Glutamatergic neuron (in vitro differentiated cells): ENCODE data around the gene PHYHD1. TPM values are rescaled to one million over a fixed set of nuclear protein-coding genes. Genes with fewer than 3 reads are reported as not detected.

ENCODE experiments used
- DNase-seq: peaks from one replicate; pipeline ENCODE4 v3.0.0; 2022
- H3K27ac Mint-ChIP-seq: one replicate; pipeline ENCODE4 v1.8.0; 2020; ENCODE audit warnings: mild to moderate bottlenecking, mixed read lengths, inconsistent platforms; ENCODE audit not compliant: unreplicated experiment
- H3K27me3 Mint-ChIP-seq: one replicate; pipeline ENCODE4 v1.8.0; 2020; ENCODE audit warnings: mild to moderate bottlenecking, moderate library complexity, mixed read lengths, inconsistent platforms; ENCODE audit not compliant: unreplicated experiment
- H3K36me3 Mint-ChIP-seq: one replicate; pipeline ENCODE4 v1.8.0; 2020; ENCODE audit warnings: mild to moderate bottlenecking, mixed read lengths, inconsistent platforms; ENCODE audit not compliant: unreplicated experiment
- H3K4me1 Mint-ChIP-seq: one replicate; pipeline ENCODE4 v1.8.0; 2020; ENCODE audit warnings: mild to moderate bottlenecking, low read depth, mixed read lengths, inconsistent platforms; ENCODE audit not compliant: unreplicated experiment
- H3K4me3 Mint-ChIP-seq: one replicate; pipeline ENCODE4 v1.8.0; 2020; ENCODE audit warnings: mild to moderate bottlenecking, mixed read lengths, inconsistent platforms; ENCODE audit not compliant: unreplicated experiment
- H3K9me3 Mint-ChIP-seq: one replicate; pipeline ENCODE4 v1.8.0; 2020; ENCODE audit warnings: mild to moderate bottlenecking, moderate library complexity, mixed read lengths, inconsistent platforms; ENCODE audit not compliant: unreplicated experiment
- CTCF ChIP-seq: fragments of 200-600 bp; sonication (generic); IDR thresholded peaks from one replicate; pipeline ENCODE4 v1.5.0; 2021; ENCODE audit not compliant: partially characterized antibody, unreplicated experiment
- total RNA-seq: library from RNA; stranded (reverse); fragmentation: NEBNext Ultra II Directional; extraction: Animal tissue kit (Norgen Biotek cat#: 25700); gene quantifications from one replicate; pipeline ENCODE4 v1.2.1, GENCODE V29; 2021; ENCODE audit not compliant: unreplicated experiment

PHYHD1 gene
- total RNA-seq, 1 donor from 2014 or later: 4.4 TPM

- H3K4me1 Mint-ChIP-seq: peaks cover 6% of the 10 kb centered on the region
- H3K36me3 Mint-ChIP-seq: no peaks in the 10 kb centered on the region
- peaks cover 1% of the 10 kb centered on the region for H3K27me3 Mint-ChIP-seq
- no peak overlapping the region for H3K27ac Mint-ChIP-seq
- no peaks in the 10 kb centered on the region for H3K9me3 Mint-ChIP-seq
- no peak for TF ChIP-seq CTCF
- DNase-seq: no peak
- no peak overlapping the region for H3K4me3 Mint-ChIP-seq
Measured at GRCh38 chr9:128901379-128901778, 19.4 kb upstream of the PHYHD1 start.

GRCh38 chr9:128901822-128902221 lies 19.0 kb upstream of the PHYHD1 start:
- Mint-ChIP-seq H3K36me3 (no peaks in the 10 kb centered on the region), H3K4me1 (peaks cover 6% of the 10 kb centered on the region), H3K9me3 (no peaks in the 10 kb centered on the region), H3K27me3 (peaks cover 1% of the 10 kb centered on the region), H3K27ac (no peak overlapping the region), H3K4me3 (no peak overlapping the region)
- DNase-seq: no peak
- TF ChIP-seq CTCF: no peak

- Mint-ChIP-seq H3K36me3 (no peaks in the 10 kb centered on the region), H3K4me3 (no peak overlapping the region), H3K27me3 (peaks cover 1% of the 10 kb centered on the region), H3K9me3 (no peaks in the 10 kb centered on the region), H3K4me1 (peaks cover 6% of the 10 kb centered on the region), H3K27ac (no peak overlapping the region)
- TF ChIP-seq CTCF: no peak
- no peak for DNase-seq
Measured at GRCh38 chr9:128902351-128903078, 18.3 kb upstream of the PHYHD1 start.

- Mint-ChIP-seq H3K4me3 (no peak overlapping the region), H3K4me1 (peaks cover 6% of the 10 kb centered on the region)
Measured at GRCh38 chr9:128903079-128903461, 17.7 kb upstream of the PHYHD1 start.

More at GRCh38 chr9:128903079-128903461, 17.7 kb upstream of the PHYHD1 start:
- Mint-ChIP-seq H3K27ac (no peak overlapping the region), H3K36me3 (peaks cover 5% of the 10 kb centered on the region), H3K27me3 (no peaks in the 10 kb centered on the region), H3K9me3 (no peaks in the 10 kb centered on the region)
- no peak for DNase-seq
- no peak for TF ChIP-seq CTCF
